HG02938 (cell line): ENCODE results near the gene ARIH2.

ENCODE experiments used
- ATAC-seq: cut with Tn5 transposase; IDR thresholded peaks from one replicate; pipeline ENCODE4 v1.9.1; 2021; ENCODE audit warnings: mild to moderate bottlenecking, moderate library complexity; ENCODE audit not compliant: unreplicated experiment

Gene ARIH2

GRCh38 chr3:48928679-48929078 lies 10.0 kb downstream of the ARIH2 start:
- no peak for ATAC-seq

- no peak for ATAC-seq
Measured at GRCh38 chr3:48929358-48930035, 10.9 kb downstream of the ARIH2 start.

GRCh38 chr3:48930590-48930989 lies 11.9 kb downstream of the ARIH2 start:
- ATAC-seq = no peak

GRCh38 chr3:48931944-48932580 lies 13.4 kb downstream of the ARIH2 start:
- no peak for ATAC-seq

- no peak for ATAC-seq
Measured at GRCh38 chr3:48934333-48934991, 15.8 kb downstream of the ARIH2 start.

- no peak for ATAC-seq
Measured at GRCh38 chr3:48935530-48935929, 16.9 kb downstream of the ARIH2 start.

GRCh38 chr3:48938156-48938555 lies 19.5 kb downstream of the ARIH2 start:
- no peak for ATAC-seq

- ATAC-seq = no peak
Measured at GRCh38 chr3:48938689-48939088, 20.0 kb downstream of the ARIH2 start.

GRCh38 chr3:48945432-48945831 lies 26.8 kb downstream of the ARIH2 start:
- ATAC-seq = no peak

- ATAC-seq = no peak
Measured at GRCh38 chr3:48945891-48946549, 27.4 kb downstream of the ARIH2 start.

GRCh38 chr3:48949376-48949717 lies 30.7 kb downstream of the ARIH2 start:
- no peak for ATAC-seq

- ATAC-seq = no peak
Measured at GRCh38 chr3:48950051-48950450, 31.4 kb downstream of the ARIH2 start.

- ATAC-seq = no peak
Measured at GRCh38 chr3:48951764-48952163, 33.1 kb downstream of the ARIH2 start.

GRCh38 chr3:48952510-48953118 lies 34.0 kb downstream of the ARIH2 start:
- no peak for ATAC-seq

- no peak for ATAC-seq
Measured at GRCh38 chr3:48957006-48957705, 38.5 kb downstream of the ARIH2 start.

GRCh38 chr3:48960841-48961413 lies 42.3 kb downstream of the ARIH2 start:
- no peak for ATAC-seq

- no peak for ATAC-seq
Measured at GRCh38 chr3:48962340-48962739, 43.7 kb downstream of the ARIH2 start.

GRCh38 chr3:48962939-48963338 lies 44.3 kb downstream of the ARIH2 start:
- ATAC-seq = no peak

- ATAC-seq = no peak
Measured at GRCh38 chr3:48963591-48963990, 44.9 kb downstream of the ARIH2 start.

GRCh38 chr3:48966367-48966766 lies 47.7 kb downstream of the ARIH2 start:
- ATAC-seq = no peak
